Measurements from ENCODE around the gene IL12RB2.
A peak's percentile ranks its signal among the peaks of the same experiment; 100 is the strongest.

IL12RB2 gene

GRCh38 chr1:67345556-67345955 lies 37.9 kb downstream of the IL12RB2 start:
- no peak for DNase-seq (ENCODE audit: low read depth)
- no peak for TF ChIP-seq CTCF (IDR thresholded peaks at IDR 0.05; ENCODE audit: control insufficient read depth, extremely low read depth, insufficient read depth)
- H3K4me3 ChIP-seq (ENCODE audit: low read depth, low read length) = no peak overlapping the region

GRCh38 chr1:67346982-67347381 lies 39.3 kb downstream of the IL12RB2 start:
- H3K4me3 ChIP-seq (ENCODE audit: low read depth, low read length) = no peak overlapping the region
- TF ChIP-seq CTCF (IDR thresholded peaks at IDR 0.05; ENCODE audit: control insufficient read depth, extremely low read depth, insufficient read depth) = no peak
- no peak for DNase-seq (ENCODE audit: low read depth)

- H3K4me3 ChIP-seq (ENCODE audit: low read depth, low read length) = no peak overlapping the region
- DNase-seq (ENCODE audit: low read depth) = no peak
- TF ChIP-seq CTCF (IDR thresholded peaks at IDR 0.05; ENCODE audit: control insufficient read depth, extremely low read depth, insufficient read depth) = peak; percentile 83
These were observed 40.2 kb downstream of the IL12RB2 start for GRCh38 chr1:67347688-67348472.

- no peak overlapping the region for H3K4me3 ChIP-seq (ENCODE audit: low read depth, low read length)
- no peak for TF ChIP-seq CTCF (IDR thresholded peaks at IDR 0.05; ENCODE audit: control insufficient read depth, extremely low read depth, insufficient read depth)
- DNase-seq (ENCODE audit: low read depth) = no peak
These were observed 41.0 kb downstream of the IL12RB2 start for GRCh38 chr1:67348586-67349252.

- no peak overlapping the region for H3K4me3 ChIP-seq (ENCODE audit: low read depth, low read length)
- DNase-seq (ENCODE audit: low read depth) = no peak
- TF ChIP-seq CTCF (IDR thresholded peaks at IDR 0.05; ENCODE audit: control insufficient read depth, extremely low read depth, insufficient read depth) = no peak
These were observed 43.1 kb downstream of the IL12RB2 start for GRCh38 chr1:67350783-67351182.

- DNase-seq (ENCODE audit: low read depth) = no peak
- TF ChIP-seq CTCF (IDR thresholded peaks at IDR 0.05; ENCODE audit: control insufficient read depth, extremely low read depth, insufficient read depth) = no peak
- no peak overlapping the region for H3K4me3 ChIP-seq (ENCODE audit: low read depth, low read length)
These were observed 44.5 kb downstream of the IL12RB2 start for GRCh38 chr1:67352211-67352610.

All from LNCaP clone FGC (cell line).